Cardiac muscle cell (in vitro differentiated cells and primary cell): ENCODE data around the gene CXCL9. TPM values are rescaled to one million over a fixed set of nuclear protein-coding genes. Genes with fewer than 3 reads are reported as not detected.
"Not testable (repeated sequence)": the region's sequence is repeated elsewhere in the genome, so short reads cannot be mapped to it uniquely, and the experiment has no call there.

Experiments
- DNase-seq, 2 donors: peaks; one replicate each; pipeline versions ENCODE4 v3.0.0 to v3.0.0-alpha.2; 2010 to 2017; ENCODE audit warnings: low read depth in 1 of 2, low spot score in 1 of 2
- H3K27ac ChIP-seq: fragments of 200-600 bp; sonication (generic); 2 replicates; pipeline ENCODE4 v1.5.1; 2016
- H3K27me3 ChIP-seq: fragments of 200-600 bp; sonication (generic); 2 replicates; pipeline ENCODE4 v1.6.0; 2016; ENCODE audit warnings: control low read depth
- H3K36me3 ChIP-seq: fragments of 200-600 bp; sonication (generic); 2 replicates; pipeline ENCODE4 v1.5.1; 2016; ENCODE audit warnings: control low read depth
- H3K4me1 ChIP-seq: fragments of 200-600 bp; sonication (generic); 2 replicates; pipeline ENCODE4 v1.8.1; 2017; ENCODE audit warnings: low read depth, mild to moderate bottlenecking, mixed run types
- H3K4me3 ChIP-seq: fragments of 200-600 bp; sonication (generic); 2 replicates; pipeline ENCODE4 v1.5.1; 2016; ENCODE audit warnings: mild to moderate bottlenecking
- H3K9me3 ChIP-seq: fragments of 200-600 bp; sonication (generic); 2 replicates; pipeline ENCODE4 v1.5.1; 2017; ENCODE audit warnings: low read depth, mild to moderate bottlenecking, control low read depth
- polyA plus RNA-seq: library from polyadenylated mRNA; unstranded; fragments of >200 nt; fragmentation: Nextera tagmentation; extraction: Ambion mirVana; gene quantifications from 2 replicates; pipeline ENCODE4 v1.2.1, GENCODE V29; 2016
- total RNA-seq: library from RNA; depleted of rRNA; stranded (reverse); fragments of >200 nt; gene quantifications from 2 replicates; pipeline ENCODE4 v1.2.3, GENCODE V29; 2016
- TF ChIP-seq, protein P1 (sequence below): IDR thresholded peaks from 2 replicates; pipeline ENCODE4 v1.5.1; 2012; ENCODE audit warnings: low read depth, mild to moderate bottlenecking, low read length

CXCL9 gene
- total and polyA plus RNA-seq, 2 experiments from 2014 or later, result not detected

DNA sequence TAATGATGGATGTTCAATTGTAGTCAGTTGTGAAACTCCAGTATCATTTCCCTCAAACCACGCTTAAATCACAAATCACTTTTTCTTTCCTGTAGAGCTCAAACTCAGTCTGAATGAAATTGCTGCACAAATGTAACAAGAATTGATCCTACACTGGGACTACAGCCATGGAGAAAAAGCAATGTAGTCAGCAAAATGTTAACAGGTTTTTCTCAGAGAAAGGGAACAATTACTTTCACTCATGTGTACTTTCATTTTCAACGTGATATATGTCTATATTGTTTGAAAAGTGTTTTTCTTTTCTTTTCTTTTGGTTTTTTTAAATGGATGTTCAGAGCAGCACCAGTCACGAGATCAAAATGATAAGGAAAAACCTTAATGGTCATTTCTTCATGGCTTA is 39.2 kb downstream of the CXCL9 start:
- no peak overlapping the region for H3K4me3 ChIP-seq
- no peak overlapping the region for H3K27ac ChIP-seq
- H3K27me3 ChIP-seq, result no peaks in the 10 kb centered on the region
- no peaks in the 10 kb centered on the region for H3K4me1 ChIP-seq
- DNase-seq, result no peak
- TF ChIP-seq, protein P1, sequence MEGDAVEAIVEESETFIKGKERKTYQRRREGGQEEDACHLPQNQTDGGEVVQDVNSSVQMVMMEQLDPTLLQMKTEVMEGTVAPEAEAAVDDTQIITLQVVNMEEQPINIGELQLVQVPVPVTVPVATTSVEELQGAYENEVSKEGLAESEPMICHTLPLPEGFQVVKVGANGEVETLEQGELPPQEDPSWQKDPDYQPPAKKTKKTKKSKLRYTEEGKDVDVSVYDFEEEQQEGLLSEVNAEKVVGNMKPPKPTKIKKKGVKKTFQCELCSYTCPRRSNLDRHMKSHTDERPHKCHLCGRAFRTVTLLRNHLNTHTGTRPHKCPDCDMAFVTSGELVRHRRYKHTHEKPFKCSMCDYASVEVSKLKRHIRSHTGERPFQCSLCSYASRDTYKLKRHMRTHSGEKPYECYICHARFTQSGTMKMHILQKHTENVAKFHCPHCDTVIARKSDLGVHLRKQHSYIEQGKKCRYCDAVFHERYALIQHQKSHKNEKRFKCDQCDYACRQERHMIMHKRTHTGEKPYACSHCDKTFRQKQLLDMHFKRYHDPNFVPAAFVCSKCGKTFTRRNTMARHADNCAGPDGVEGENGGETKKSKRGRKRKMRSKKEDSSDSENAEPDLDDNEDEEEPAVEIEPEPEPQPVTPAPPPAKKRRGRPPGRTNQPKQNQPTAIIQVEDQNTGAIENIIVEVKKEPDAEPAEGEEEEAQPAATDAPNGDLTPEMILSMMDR, result no peak
- peaks cover 74% of the 10 kb centered on the region for H3K36me3 ChIP-seq
- H3K9me3 ChIP-seq, result no peaks in the 10 kb centered on the region

DNA sequence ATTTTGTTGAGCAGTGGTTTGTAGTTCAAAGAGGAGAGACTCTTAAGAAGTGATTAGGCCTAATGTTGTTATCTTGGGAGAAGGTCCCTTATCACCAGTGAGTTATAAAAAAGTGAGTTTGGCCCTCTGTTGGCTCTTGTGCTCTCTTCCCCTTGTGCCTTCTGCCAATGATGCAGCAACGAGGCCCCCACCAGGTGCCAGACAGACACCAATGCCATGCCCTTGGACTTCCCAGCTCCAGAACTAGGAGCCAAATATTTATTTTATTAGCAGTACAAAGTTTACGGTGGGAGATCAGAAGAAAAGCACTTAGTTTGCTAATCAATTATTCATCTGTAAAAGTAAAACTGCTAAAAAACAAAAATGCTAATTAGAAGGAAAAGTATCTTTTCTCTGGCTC is 43.8 kb downstream of the CXCL9 start:
- no peaks in the 10 kb centered on the region for H3K4me1 ChIP-seq
- TF ChIP-seq, protein P1, result no peak
- DNase-seq, result no peak
- H3K36me3 ChIP-seq, result peaks cover 65% of the 10 kb centered on the region
- H3K9me3 ChIP-seq, result no peaks in the 10 kb centered on the region
- no peak overlapping the region for H3K4me3 ChIP-seq
- H3K27ac ChIP-seq, result no peak overlapping the region
- H3K27me3 ChIP-seq, result no peaks in the 10 kb centered on the region

DNA sequence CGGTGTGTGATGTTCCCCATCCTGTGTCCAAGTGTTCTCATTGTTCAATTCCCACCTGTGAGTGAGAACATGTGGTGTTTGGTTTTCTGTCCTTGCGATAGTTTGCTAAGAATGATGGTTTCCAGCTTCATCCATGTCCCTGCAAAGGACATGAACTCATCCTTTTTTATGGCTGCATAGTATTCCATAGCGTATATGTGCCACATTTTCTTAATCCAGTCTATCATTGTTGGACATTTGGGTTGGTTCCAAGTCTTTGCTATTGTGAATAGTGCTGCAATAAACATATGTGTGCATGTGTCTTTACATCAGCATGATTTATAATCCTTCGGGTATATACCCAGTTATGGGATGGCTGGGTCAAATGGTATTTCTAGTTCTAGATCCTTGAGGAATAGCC is 45.2 kb downstream of the CXCL9 start:
- H3K4me3 ChIP-seq, H3K4me1 ChIP-seq, H3K27me3 ChIP-seq, H3K9me3 ChIP-seq, DNase-seq, H3K27ac ChIP-seq: not testable (repeated sequence)
- H3K36me3 ChIP-seq, result peaks cover 64% of the 10 kb centered on the region

DNA sequence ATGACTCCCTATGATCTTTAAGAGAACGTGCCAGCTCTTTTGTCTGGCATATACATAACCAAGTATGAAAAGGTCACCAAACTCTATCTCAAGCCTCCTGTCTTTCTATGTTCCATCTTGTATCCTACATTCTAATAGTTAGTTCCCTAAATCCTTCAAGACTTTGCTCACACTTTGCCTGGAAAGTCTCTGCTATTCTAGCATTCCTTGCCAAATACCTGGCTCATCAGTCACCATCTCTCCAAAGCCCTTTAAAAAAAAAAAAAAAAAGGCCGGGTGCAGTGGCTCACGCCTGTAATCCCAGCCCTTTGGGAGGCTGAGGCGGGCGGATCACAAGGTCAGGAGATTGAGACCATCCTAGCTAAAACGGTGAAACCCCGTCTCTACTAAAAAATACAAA is 48.8 kb downstream of the CXCL9 start:
- peaks cover 60% of the 10 kb centered on the region for H3K36me3 ChIP-seq
- not testable (repeated sequence) for H3K4me1 ChIP-seq, H3K9me3 ChIP-seq, H3K27ac ChIP-seq, H3K4me3 ChIP-seq, H3K27me3 ChIP-seq, DNase-seq

DNA sequence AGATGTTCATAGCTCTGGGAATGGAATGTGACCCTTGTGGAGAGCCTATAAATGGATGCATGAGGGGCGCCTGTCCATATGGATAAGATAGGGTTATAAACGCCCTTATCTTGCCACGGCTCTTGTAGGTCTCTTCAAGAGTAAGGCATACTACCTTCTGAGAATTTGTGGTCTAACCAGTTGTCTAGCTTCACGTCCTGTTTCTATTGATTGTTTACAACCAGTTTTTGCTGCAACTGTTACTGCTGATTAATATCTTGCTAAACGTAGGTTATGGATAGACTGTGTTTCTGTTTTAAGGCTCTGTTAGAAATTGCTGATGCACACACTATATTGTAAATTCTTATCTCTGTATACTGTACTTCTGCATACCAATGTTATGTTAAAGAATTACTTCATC is 52.5 kb downstream of the CXCL9 start:
- H3K4me1 ChIP-seq, H3K27me3 ChIP-seq, DNase-seq, H3K4me3 ChIP-seq, H3K27ac ChIP-seq, H3K9me3 ChIP-seq: not testable (repeated sequence)
- H3K36me3 ChIP-seq, result peaks cover 76% of the 10 kb centered on the region

DNA sequence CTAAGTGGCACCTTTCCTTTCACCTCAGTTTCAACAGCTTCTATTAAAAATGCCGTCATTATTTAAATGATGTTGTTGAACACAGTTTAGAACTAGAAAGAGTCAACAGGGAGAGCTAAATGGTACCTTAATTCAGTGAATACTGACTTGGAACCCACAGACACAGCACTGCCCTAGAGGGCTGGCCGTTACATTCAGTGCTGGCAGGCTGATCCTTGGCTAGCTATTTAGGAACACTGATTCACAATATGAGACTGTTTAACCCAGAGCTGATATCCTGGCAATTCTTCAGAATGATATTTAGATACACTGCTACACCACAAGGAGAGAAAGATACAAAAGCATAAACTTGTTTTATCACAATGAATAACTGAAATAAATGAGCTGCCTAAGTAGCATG is 53.8 kb downstream of the CXCL9 start:
- Histone ChIP-seq H3K27me3 (no peaks in the 10 kb centered on the region), H3K27ac (no peak overlapping the region), H3K4me1 (no peaks in the 10 kb centered on the region), H3K9me3 (no peaks in the 10 kb centered on the region), H3K4me3 (no peak overlapping the region), H3K36me3 (peaks cover 75% of the 10 kb centered on the region)
- DNase-seq, result no peak
- TF ChIP-seq, protein P1, result no peak

Other genes with a start within 250 kb of the CXCL9 start
- not detected in 2 replicates for gene PPEF2, start 105.1 kb downstream of the CXCL9 start, total RNA-seq
- not detected in 2 replicates for gene PPEF2, start 105.1 kb downstream of the CXCL9 start, polyA plus RNA-seq
- gene NAAA, start 66.5 kb downstream of the CXCL9 start, total RNA-seq, result 18.7 and 24.8 TPM in 2 replicates
- gene NAAA, start 66.5 kb downstream of the CXCL9 start, polyA plus RNA-seq, result 5.0 and 7.5 TPM in 2 replicates
- 20.4 and 21.7 TPM in 2 replicates for gene SDAD1, start 16.6 kb downstream of the CXCL9 start, total RNA-seq
- 43.7 and 49.5 TPM in 2 replicates for gene SDAD1, start 16.6 kb downstream of the CXCL9 start, polyA plus RNA-seq
- gene CXCL10, start 16.0 kb upstream of the CXCL9 start, total RNA-seq, result not detected in 2 replicates
- not detected in 2 replicates for gene CXCL10, start 16.0 kb upstream of the CXCL9 start, polyA plus RNA-seq
- gene CXCL11, start 28.6 kb upstream of the CXCL9 start, total RNA-seq, result not detected in 2 replicates
- gene CXCL11, start 28.6 kb upstream of the CXCL9 start, polyA plus RNA-seq, result not detected in 2 replicates
- gene ART3, start 67.2 kb upstream of the CXCL9 start, total RNA-seq, result 2.0 and 3.2 TPM in 2 replicates
- gene ART3, start 67.2 kb upstream of the CXCL9 start, polyA plus RNA-seq, result 2.4 and 7.6 TPM in 2 replicates
- gene NUP54, start 140.9 kb upstream of the CXCL9 start, total RNA-seq, result 22.0 and 22.9 TPM in 2 replicates
- gene NUP54, start 140.9 kb upstream of the CXCL9 start, polyA plus RNA-seq, result 31.6 and 40.4 TPM in 2 replicates
- gene SCARB2, start 206.3 kb upstream of the CXCL9 start, total RNA-seq, result 54.4 and 78.6 TPM in 2 replicates
- gene SCARB2, start 206.3 kb upstream of the CXCL9 start, polyA plus RNA-seq, result 40.5 and 71.2 TPM in 2 replicates
- gene FAM47E, start 244.2 kb upstream of the CXCL9 start, total RNA-seq, result 1.6 and 2.4 TPM in 2 replicates
- 2.1 and 7.4 TPM in 2 replicates for gene FAM47E, start 244.2 kb upstream of the CXCL9 start, polyA plus RNA-seq